Erythroblast (primary cell): ENCODE data around the gene IFI6.

ENCODE experiments used
- GATA1 ChIP-seq: IDR thresholded peaks from 2 replicates; pipeline ENCODE4 v1.6.1; 2011; ENCODE audit warnings: low read depth, mild to moderate bottlenecking, control low read depth, low read length, moderate library complexity
- POLR2A ChIP-seq: IDR thresholded peaks from 2 replicates; pipeline ENCODE4 v1.6.1; 2011; ENCODE audit warnings: mild to moderate bottlenecking, low read length

DNA sequence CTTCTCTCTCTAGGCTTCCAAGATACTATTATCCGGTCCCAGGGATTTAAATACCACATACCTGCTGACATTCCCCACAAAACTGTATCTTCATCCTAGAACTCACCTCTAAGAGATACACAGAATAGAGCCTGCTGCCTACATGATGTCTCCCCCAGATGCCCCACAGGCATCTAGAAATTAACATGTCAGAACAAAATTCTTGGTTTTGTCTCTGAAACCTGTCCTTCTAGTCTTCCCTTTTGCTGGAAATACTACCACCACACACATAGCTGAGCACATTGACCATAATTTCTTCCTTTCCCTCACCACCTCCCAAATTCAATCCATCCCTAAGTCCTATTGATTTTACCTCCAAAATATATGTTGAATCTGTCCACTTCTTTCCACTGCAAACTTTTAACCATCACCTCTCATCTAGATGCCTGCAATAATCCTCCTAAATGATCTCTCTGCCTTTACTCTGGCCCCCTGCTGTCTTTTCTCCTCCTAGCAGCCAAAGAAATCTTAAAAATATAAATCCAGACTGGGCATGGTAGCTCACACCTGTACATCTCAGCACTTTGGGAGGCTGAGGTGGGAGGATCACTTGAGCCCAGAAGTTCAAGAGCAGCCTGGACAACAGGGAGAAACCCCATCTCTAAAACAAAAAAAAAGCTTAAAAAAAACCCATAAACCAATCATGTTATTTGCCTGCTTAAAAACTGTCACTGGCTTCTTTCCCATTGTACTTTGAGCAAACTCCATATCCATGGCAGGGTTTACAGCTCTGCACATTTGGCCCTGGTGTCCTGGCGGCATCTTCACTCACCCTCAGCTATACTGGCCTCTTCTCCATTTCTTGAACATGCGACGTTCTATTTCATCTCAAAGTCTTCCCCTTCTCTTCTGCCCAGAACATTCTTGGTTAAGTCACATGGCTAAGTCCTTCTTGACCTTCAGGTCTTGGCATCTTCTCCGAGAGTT is 47.6 kb upstream of the IFI6 start:
- TF ChIP-seq POLR2A (no peak), GATA1 (no peak)
